GM23338 (cell line): ENCODE measurements around the gene HELZ. TPM values are rescaled to one million over a fixed set of nuclear protein-coding genes. Genes with fewer than 3 reads are reported as not detected.

ENCODE experiments used
- ATAC-seq: fragments of 200-7000 bp; cut with Tn5 transposase; 3 replicates; pipeline ENCODE4 v1.9.1; 2020
- DNase-seq: peaks from one replicate; pipeline ENCODE4 v3.0.0-alpha.2; 2015; ENCODE audit warnings: low spot score
- H2AFZ ChIP-seq: fragments of 200-600 bp; sonication (generic); 2 replicates; pipeline ENCODE4 v1.8.0; 2016; ENCODE audit warnings: antibody characterized with exemption, mild to moderate bottlenecking, moderate library complexity
- H3F3A ChIP-seq: fragments of 200-600 bp; sonication (generic); replicated peaks from 2 replicates; pipeline ENCODE4 v1.8.0; 2017; ENCODE audit warnings: antibody characterized with exemption, mixed run types, low read depth
- H3K27ac ChIP-seq: fragments of 200-600 bp; sonication (generic); 2 replicates; pipeline ENCODE4 v1.6.1; 2016; ENCODE audit warnings: low read depth
- H3K27me3 ChIP-seq: fragments of 200-600 bp; sonication (generic); 2 replicates; pipeline ENCODE4 v1.8.0; 2016; ENCODE audit warnings: mild to moderate bottlenecking, mixed run types, moderate library complexity; ENCODE audit not compliant: insufficient read depth
- H3K36me3 ChIP-seq: fragments of 200-600 bp; sonication (generic); 2 replicates; pipeline ENCODE4 v1.8.0; 2016; ENCODE audit warnings: mild to moderate bottlenecking; ENCODE audit not compliant: insufficient read depth
- H3K4me1 ChIP-seq: fragments of 200-600 bp; sonication (generic); 2 replicates; pipeline ENCODE4 v1.8.0; 2016; ENCODE audit warnings: mild to moderate bottlenecking, moderate library complexity; ENCODE audit not compliant: insufficient read depth
- H3K4me2 ChIP-seq: fragments of 200-600 bp; sonication (generic); 2 replicates; pipeline ENCODE4 v1.7.1; 2017; ENCODE audit warnings: mixed run types
- H3K4me3 ChIP-seq: fragments of 200-600 bp; sonication (generic); 2 replicates; pipeline ENCODE4 v1.6.1; 2016; ENCODE audit warnings: mixed run types
- H3K79me2 ChIP-seq: fragments of 200-600 bp; sonication (generic); replicated peaks from 2 replicates; pipeline ENCODE4 v1.8.0; 2017; ENCODE audit warnings: mild to moderate bottlenecking; ENCODE audit not compliant: insufficient read depth
- H3K9me2 ChIP-seq: fragments of 200-600 bp; sonication (generic); 2 replicates; pipeline ENCODE4 v1.8.0; 2017; ENCODE audit not compliant: insufficient read depth
- H4K20me1 ChIP-seq: fragments of 200-600 bp; sonication (generic); replicated peaks from 2 replicates; pipeline ENCODE4 v1.8.0; 2017; ENCODE audit warnings: mild to moderate bottlenecking; ENCODE audit not compliant: insufficient read depth
- H3K27ac Mint-ChIP-seq: 2 replicates; pipeline ENCODE4 v1.8.0; 2020; ENCODE audit warnings: inconsistent platforms, mild to moderate bottlenecking, moderate library complexity, mixed read lengths
- H3K27me3 Mint-ChIP-seq: 3 replicates; pipeline ENCODE4 v1.8.0; 2022; ENCODE audit warnings: low read depth, mild to moderate bottlenecking, moderate library complexity, mixed read lengths, inconsistent platforms; ENCODE audit not compliant: insufficient read depth, poor library complexity
- H3K36me3 Mint-ChIP-seq: 3 replicates; pipeline ENCODE4 v1.8.0; 2021; ENCODE audit warnings: low read depth, mild to moderate bottlenecking, inconsistent platforms, moderate library complexity, mixed read lengths
- H3K4me1 Mint-ChIP-seq: 3 replicates; pipeline ENCODE4 v1.8.0; 2020; ENCODE audit warnings: mild to moderate bottlenecking, inconsistent platforms, mixed read lengths
- H3K4me3 Mint-ChIP-seq: 3 replicates; pipeline ENCODE4 v1.8.0; 2021; ENCODE audit warnings: moderate library complexity, mild to moderate bottlenecking, inconsistent platforms, mixed read lengths
- H3K9me3 Mint-ChIP-seq: 3 replicates; pipeline ENCODE4 v1.8.0; 2020; ENCODE audit warnings: moderate library complexity, mild to moderate bottlenecking, inconsistent platforms, mixed read lengths
- CREB1 ChIP-seq: fragments of 250-450 bp; sonication (Bioruptor Pico); IDR thresholded peaks from 2 replicates; pipeline ENCODE4 v1.5.0; 2020; ENCODE audit warnings: low read depth, mild to moderate bottlenecking, moderate library complexity
- CTCF ChIP-seq, 2 experiments: fragments of 200-600 bp in 1 of 2; sonication (generic) in 1 of 2; conservative IDR thresholded peaks; 2 replicates each; pipeline versions ENCODE4 v1.5.1 to v1.6.1; 2016 to 2017; ENCODE audit warnings: antibody characterized with exemption in 2 of 2, low read depth in 2 of 2, mild to moderate bottlenecking in 2 of 2, moderate library complexity in 1 of 2
- EZH2 ChIP-seq: fragments of 200-600 bp; sonication (generic); IDR thresholded peaks from one replicate; pipeline ENCODE4 v1.8.0; 2017; ENCODE audit warnings: antibody characterized with exemption, mild to moderate bottlenecking, low read depth; ENCODE audit not compliant: unreplicated experiment
- EZH2phosphoT487 ChIP-seq: fragments of 200-600 bp; sonication (generic); IDR thresholded peaks from one replicate; pipeline ENCODE4 v1.8.1; 2018; ENCODE audit warnings: antibody characterized with exemption; ENCODE audit not compliant: unreplicated experiment
- JUNB ChIP-seq: IDR thresholded peaks from one replicate; pipeline ENCODE4 v1.6.1; 2016; ENCODE audit warnings: antibody characterized with exemption; ENCODE audit not compliant: unreplicated experiment
- NANOG ChIP-seq: IDR thresholded peaks from 2 replicates; pipeline ENCODE4 v1.6.1; 2016; ENCODE audit warnings: antibody characterized with exemption, borderline replicate concordance
- POLR2AphosphoS5 ChIP-seq: IDR thresholded peaks from 2 replicates; pipeline ENCODE4 v1.6.1; 2016; ENCODE audit warnings: antibody characterized with exemption, low read depth
- REST ChIP-seq: IDR thresholded peaks from one replicate; pipeline ENCODE4 v1.6.1; 2018; ENCODE audit warnings: antibody characterized with exemption; ENCODE audit not compliant: unreplicated experiment
- STAT1 ChIP-seq: IDR thresholded peaks from one replicate; pipeline ENCODE4 v1.6.1; 2016; ENCODE audit warnings: antibody characterized with exemption; ENCODE audit not compliant: unreplicated experiment
- ZNF114 ChIP-seq: fragments of 250-450 bp; sonication (Bioruptor Pico); IDR thresholded peaks from 2 replicates; pipeline ENCODE4 v1.5.0; 2020; ENCODE audit warnings: mild to moderate bottlenecking, moderate library complexity
- ZNF331 ChIP-seq: fragments of 250-450 bp; sonication (Bioruptor Pico); IDR thresholded peaks from 2 replicates; pipeline ENCODE4 v1.5.0; 2020; ENCODE audit warnings: low read depth, mild to moderate bottlenecking, moderate library complexity
- polyA plus RNA-seq: library from polyadenylated mRNA; unstranded; fragments of >200 nt; fragmentation: Nextera tagmentation; extraction: Ambion mirVana; gene quantifications from 2 replicates; pipeline ENCODE4 v1.2.1, GENCODE V29; 2016
- total RNA-seq: library from RNA; depleted of rRNA; stranded (reverse); fragments of >200 nt; shearing (Covaris generic); gene quantifications from 2 replicates; pipeline ENCODE4 v1.2.3, GENCODE V29; 2014
- TF ChIP-seq, protein P1 (sequence below): fragments of 250-450 bp; sonication (Bioruptor Pico); IDR thresholded peaks from 2 replicates; pipeline ENCODE4 v1.5.0; 2020; ENCODE audit warnings: mild to moderate bottlenecking, moderate library complexity
- TF ChIP-seq, protein P2 (sequence below): IDR thresholded peaks from 2 replicates; pipeline ENCODE4 v1.6.1; 2016; ENCODE audit warnings: antibody characterized with exemption

The HELZ gene
- total and polyA plus RNA-seq, 2 experiments from 2014 or later, result 38.9 to 62.0 TPM

DNA sequence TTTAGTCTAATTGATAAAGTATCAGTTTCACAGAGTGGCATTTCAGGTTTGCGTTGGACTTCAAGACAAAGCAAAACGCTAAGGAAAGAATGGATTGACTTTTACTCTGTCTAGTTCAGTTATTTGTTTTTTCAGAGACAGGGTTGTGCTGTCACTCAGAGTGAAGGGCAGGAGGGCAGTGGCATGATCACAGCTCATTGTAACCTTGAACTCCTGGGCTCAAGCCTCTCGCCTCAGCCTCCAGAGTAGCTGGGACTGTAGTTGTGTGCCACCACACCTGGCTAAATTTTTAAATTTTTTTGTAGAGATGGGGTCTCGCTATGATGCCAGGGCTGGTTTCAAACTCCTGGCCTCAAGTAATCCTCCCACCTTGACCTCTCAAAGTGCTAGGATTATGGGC is 114.2 kb downstream of the HELZ start:
- TF ChIP-seq REST (no peak), POLR2AphosphoS5 (no peak), CTCF (conservative IDR thresholded peaks at IDR 0.05; ENCODE audit: low read depth in 2 of 2) (no peak), CREB1 (CRISPR knock-in tag) (no peak), EZH2phosphoT487 (no peak), STAT1 (no peak), NANOG (no peak), ZNF114 (CRISPR knock-in tag) (no peak), ZNF331 (CRISPR knock-in tag) (no peak), JUNB (no peak), EZH2 (no peak)
- TF ChIP-seq, protein P1, sequence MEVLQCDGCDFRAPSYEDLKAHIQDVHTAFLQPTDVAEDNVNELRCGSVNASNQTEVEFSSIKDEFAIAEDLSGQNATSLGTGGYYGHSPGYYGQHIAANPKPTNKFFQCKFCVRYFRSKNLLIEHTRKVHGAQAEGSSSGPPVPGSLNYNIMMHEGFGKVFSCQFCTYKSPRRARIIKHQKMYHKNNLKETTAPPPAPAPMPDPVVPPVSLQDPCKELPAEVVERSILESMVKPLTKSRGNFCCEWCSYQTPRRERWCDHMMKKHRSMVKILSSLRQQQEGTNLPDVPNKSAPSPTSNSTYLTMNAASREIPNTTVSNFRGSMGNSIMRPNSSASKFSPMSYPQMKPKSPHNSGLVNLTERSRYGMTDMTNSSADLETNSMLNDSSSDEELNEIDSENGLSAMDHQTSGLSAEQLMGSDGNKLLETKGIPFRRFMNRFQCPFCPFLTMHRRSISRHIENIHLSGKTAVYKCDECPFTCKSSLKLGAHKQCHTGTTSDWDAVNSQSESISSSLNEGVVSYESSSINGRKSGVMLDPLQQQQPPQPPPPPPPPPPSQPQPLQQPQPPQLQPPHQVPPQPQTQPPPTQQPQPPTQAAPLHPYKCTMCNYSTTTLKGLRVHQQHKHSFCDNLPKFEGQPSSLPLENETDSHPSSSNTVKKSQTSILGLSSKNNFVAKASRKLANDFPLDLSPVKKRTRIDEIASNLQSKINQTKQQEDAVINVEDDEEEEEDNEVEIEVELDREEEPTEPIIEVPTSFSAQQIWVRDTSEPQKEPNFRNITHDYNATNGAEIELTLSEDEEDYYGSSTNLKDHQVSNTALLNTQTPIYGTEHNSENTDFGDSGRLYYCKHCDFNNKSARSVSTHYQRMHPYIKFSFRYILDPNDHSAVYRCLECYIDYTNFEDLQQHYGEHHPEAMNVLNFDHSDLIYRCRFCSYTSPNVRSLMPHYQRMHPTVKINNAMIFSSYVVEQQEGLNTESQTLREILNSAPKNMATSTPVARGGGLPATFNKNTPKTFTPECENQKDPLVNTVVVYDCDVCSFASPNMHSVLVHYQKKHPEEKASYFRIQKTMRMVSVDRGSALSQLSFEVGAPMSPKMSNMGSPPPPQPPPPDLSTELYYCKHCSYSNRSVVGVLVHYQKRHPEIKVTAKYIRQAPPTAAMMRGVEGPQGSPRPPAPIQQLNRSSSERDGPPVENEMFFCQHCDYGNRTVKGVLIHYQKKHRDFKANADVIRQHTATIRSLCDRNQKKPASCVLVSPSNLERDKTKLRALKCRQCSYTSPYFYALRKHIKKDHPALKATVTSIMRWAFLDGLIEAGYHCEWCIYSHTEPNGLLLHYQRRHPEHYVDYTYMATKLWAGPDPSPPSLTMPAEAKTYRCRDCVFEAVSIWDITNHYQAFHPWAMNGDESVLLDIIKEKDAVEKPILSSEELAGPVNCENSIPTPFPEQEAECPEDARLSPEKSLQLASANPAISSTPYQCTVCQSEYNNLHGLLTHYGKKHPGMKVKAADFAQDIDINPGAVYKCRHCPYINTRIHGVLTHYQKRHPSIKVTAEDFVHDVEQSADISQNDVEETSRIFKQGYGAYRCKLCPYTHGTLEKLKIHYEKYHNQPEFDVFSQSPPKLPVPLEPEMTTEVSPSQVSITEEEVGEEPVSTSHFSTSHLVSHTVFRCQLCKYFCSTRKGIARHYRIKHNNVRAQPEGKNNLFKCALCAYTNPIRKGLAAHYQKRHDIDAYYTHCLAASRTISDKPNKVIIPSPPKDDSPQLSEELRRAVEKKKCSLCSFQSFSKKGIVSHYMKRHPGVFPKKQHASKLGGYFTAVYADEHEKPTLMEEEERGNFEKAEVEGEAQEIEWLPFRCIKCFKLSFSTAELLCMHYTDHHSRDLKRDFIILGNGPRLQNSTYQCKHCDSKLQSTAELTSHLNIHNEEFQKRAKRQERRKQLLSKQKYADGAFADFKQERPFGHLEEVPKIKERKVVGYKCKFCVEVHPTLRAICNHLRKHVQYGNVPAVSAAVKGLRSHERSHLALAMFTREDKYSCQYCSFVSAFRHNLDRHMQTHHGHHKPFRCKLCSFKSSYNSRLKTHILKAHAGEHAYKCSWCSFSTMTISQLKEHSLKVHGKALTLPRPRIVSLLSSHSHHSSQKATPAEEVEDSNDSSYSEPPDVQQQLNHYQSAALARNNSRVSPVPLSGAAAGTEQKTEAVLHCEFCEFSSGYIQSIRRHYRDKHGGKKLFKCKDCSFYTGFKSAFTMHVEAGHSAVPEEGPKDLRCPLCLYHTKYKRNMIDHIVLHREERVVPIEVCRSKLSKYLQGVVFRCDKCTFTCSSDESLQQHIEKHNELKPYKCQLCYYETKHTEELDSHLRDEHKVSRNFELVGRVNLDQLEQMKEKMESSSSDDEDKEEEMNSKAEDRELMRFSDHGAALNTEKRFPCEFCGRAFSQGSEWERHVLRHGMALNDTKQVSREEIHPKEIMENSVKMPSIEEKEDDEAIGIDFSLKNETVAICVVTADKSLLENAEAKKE (CRISPR knock-in tag), result no peak
- TF ChIP-seq, protein P2, sequence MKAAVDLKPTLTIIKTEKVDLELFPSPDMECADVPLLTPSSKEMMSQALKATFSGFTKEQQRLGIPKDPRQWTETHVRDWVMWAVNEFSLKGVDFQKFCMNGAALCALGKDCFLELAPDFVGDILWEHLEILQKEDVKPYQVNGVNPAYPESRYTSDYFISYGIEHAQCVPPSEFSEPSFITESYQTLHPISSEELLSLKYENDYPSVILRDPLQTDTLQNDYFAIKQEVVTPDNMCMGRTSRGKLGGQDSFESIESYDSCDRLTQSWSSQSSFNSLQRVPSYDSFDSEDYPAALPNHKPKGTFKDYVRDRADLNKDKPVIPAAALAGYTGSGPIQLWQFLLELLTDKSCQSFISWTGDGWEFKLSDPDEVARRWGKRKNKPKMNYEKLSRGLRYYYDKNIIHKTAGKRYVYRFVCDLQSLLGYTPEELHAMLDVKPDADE, result no peak
- no peak overlapping the region for H3K27ac ChIP-seq
- no peaks in the 10 kb centered on the region for H3K27me3 ChIP-seq
- no peaks in the 10 kb centered on the region for H3K9me3 Mint-ChIP-seq
- H3K79me2 ChIP-seq, result no peaks in the 10 kb centered on the region
- no peaks in the 10 kb centered on the region for H3K27me3 Mint-ChIP-seq
- ATAC-seq (no peak), DNase-seq (no peak)
- H3K9me2 ChIP-seq, result no peaks in the 10 kb centered on the region
- H3K4me1 ChIP-seq, result no peaks in the 10 kb centered on the region
- H2AFZ ChIP-seq, result no peak overlapping the region
- H3K36me3 Mint-ChIP-seq, result no peaks in the 10 kb centered on the region
- H3K4me3 Mint-ChIP-seq, result no peak overlapping the region
- H3F3A ChIP-seq, result no peaks in the 10 kb centered on the region
- H3K4me1 Mint-ChIP-seq, result no peaks in the 10 kb centered on the region
- H4K20me1 ChIP-seq, result no peaks in the 10 kb centered on the region
- H3K27ac Mint-ChIP-seq, result no peak overlapping the region
- no peak overlapping the region for H3K4me3 ChIP-seq
- no peaks in the 10 kb centered on the region for H3K36me3 ChIP-seq
- H3K4me2 ChIP-seq, result no peak overlapping the region
